ENCODE results near the gene PKP4.

Gene PKP4

GRCh38 chr2:158546412-158547144 lies 89.8 kb downstream of the PKP4 start:
- no peak for DNase-seq

- DNase-seq: no peak
Observed at GRCh38 chr2:158553257-158553656, 96.5 kb downstream of the PKP4 start.

- no peak for DNase-seq
Observed at GRCh38 chr2:158554996-158555395, 98.2 kb downstream of the PKP4 start.

GRCh38 chr2:158556124-158556523 lies 99.4 kb downstream of the PKP4 start:
- DNase-seq: no peak

- no peak for DNase-seq
Observed at GRCh38 chr2:158557752-158558151, 101.0 kb downstream of the PKP4 start.

- DNase-seq: no peak
Observed at GRCh38 chr2:158559252-158559651, 102.5 kb downstream of the PKP4 start.

- DNase-seq: no peak
Observed at GRCh38 chr2:158560259-158560658, 103.5 kb downstream of the PKP4 start.

- DNase-seq: no peak
Observed at GRCh38 chr2:158561054-158561453, 104.3 kb downstream of the PKP4 start.

- DNase-seq: no peak
Observed at GRCh38 chr2:158567208-158567607, 110.5 kb downstream of the PKP4 start.

GRCh38 chr2:158569284-158569683 lies 112.5 kb downstream of the PKP4 start:
- DNase-seq: no peak

- no peak for DNase-seq
Observed at GRCh38 chr2:158570869-158571268, 114.1 kb downstream of the PKP4 start.

- DNase-seq: no peak
Observed at GRCh38 chr2:158573739-158574138, 117.0 kb downstream of the PKP4 start.

- DNase-seq: no peak
Observed at GRCh38 chr2:158575051-158575635, 118.4 kb downstream of the PKP4 start.

GRCh38 chr2:158577141-158577540 lies 120.4 kb downstream of the PKP4 start:
- no peak for DNase-seq

GRCh38 chr2:158578703-158579330 lies 122.1 kb downstream of the PKP4 start:
- no peak for DNase-seq

GRCh38 chr2:158579928-158580327 lies 123.2 kb downstream of the PKP4 start:
- no peak for DNase-seq

- no peak for DNase-seq
Observed at GRCh38 chr2:158580760-158581159, 124.0 kb downstream of the PKP4 start.

- no peak for DNase-seq
Observed at GRCh38 chr2:158582670-158583069, 125.9 kb downstream of the PKP4 start.

GRCh38 chr2:158583923-158584322 lies 127.2 kb downstream of the PKP4 start:
- no peak for DNase-seq

- DNase-seq: no peak
Observed at GRCh38 chr2:158586491-158586890, 129.7 kb downstream of the PKP4 start.

- DNase-seq: no peak
Observed at GRCh38 chr2:158589303-158589702, 132.6 kb downstream of the PKP4 start.

GRCh38 chr2:158598862-158599517 lies 142.2 kb downstream of the PKP4 start:
- DNase-seq: no peak

GRCh38 chr2:158599609-158600008 lies 142.9 kb downstream of the PKP4 start:
- no peak for DNase-seq

All from cortex of kidney (tissue), 1 donor.